HL-60 (cell line): ENCODE results near the gene MAN2B2.

Experiments used
- DNase-seq, 2 experiments: peaks; one replicate each; pipeline ENCODE4 v3.0.0-alpha.2; 2010 to 2020; ENCODE audit warnings: low read depth in 1 of 2, low spot score in 1 of 2
- H3K27ac ChIP-seq: fragments of 250-450 bp; sonication (Bioruptor Pico); replicated peaks from 2 replicates; pipeline ENCODE4 v1.5.1; 2020; ENCODE audit warnings: mild to moderate bottlenecking, moderate library complexity
- H3K27me3 ChIP-seq: fragments of 250-450 bp; sonication (Bioruptor Pico); 2 replicates; pipeline ENCODE4 v1.5.1; 2021; ENCODE audit warnings: mild to moderate bottlenecking, moderate library complexity; ENCODE audit not compliant: insufficient read depth, poor library complexity, severe bottlenecking
- H3K4me3 ChIP-seq: replicated peaks from 2 replicates; pipeline ENCODE4 v1.5.1; 2011; ENCODE audit warnings: mild to moderate bottlenecking, control low read depth, low read length; ENCODE audit not compliant: insufficient read depth
- GABPA ChIP-seq: IDR thresholded peaks from 2 replicates; pipeline ENCODE4 v1.6.1; 2012; ENCODE audit warnings: low read depth
- POLR2AphosphoS5 ChIP-seq: IDR thresholded peaks from 2 replicates; pipeline ENCODE4 v1.6.1; 2012; ENCODE audit warnings: low read depth
- SPI1 ChIP-seq: IDR thresholded peaks from 2 replicates; pipeline ENCODE4 v1.6.1; 2012; ENCODE audit warnings: low read depth, mild to moderate bottlenecking, borderline replicate concordance
- TF ChIP-seq, protein P1 (sequence below): IDR thresholded peaks from 2 replicates; pipeline ENCODE4 v1.6.1; 2012; ENCODE audit warnings: low read depth; ENCODE audit not compliant: insufficient replicate concordance
- TF ChIP-seq, protein P2 (sequence below): IDR thresholded peaks from one replicate; pipeline ENCODE4 v1.5.1; 2011; ENCODE audit warnings: low read length, control low read depth, inconsistent platforms; ENCODE audit not compliant: insufficient read depth

MAN2B2 gene

DNA sequence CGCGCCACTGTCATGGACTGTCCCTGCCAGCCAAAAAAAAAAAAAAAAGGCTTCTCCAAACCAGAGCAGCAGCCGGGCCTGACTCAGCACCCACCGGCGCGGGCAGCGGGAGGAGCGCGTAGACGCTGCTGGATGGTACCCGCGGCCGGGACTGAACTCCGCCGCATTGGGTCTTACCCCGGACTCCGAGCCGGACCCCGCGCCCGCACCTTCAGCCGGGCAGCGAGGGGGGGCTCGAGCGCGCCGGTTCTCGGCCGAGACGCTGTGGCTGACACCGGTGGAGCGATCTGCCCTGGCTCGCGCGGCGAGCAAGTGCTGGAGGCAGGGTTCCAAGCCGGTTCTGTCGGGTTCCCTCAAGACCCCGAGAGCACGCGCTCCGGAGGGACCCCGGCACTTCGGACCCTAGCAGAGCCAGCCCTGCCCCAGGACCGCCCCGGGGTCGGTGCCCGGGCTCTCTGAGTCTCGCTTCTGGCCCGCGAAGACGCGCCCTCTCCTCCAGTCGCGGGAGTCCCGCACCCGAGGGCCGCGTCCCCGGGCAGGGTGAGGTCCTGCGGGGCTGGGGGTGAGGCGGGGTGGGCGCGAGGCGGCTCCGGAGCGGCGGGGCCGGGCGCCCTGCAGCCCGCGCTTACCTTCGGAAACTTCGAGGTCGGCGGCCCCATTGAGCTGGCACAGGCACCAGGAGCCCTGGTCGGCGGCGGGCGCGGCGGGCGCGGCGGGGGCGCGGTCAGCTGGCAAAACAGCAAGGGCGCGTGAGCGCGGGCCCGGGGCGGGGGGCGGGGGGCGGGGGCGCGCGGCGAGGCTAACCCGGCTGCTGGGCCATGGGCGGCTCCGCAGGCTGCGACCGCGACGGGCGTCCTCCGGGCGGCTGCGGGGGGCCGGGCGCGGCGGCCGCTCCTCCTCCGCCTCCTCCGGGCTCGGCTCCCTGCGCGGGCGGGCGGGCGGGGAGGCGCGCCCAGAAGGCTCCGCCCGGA is 11.8 kb upstream of the MAN2B2 start:
- H3K27me3 ChIP-seq, result peaks cover 42% of the 10 kb centered on the region
- H3K4me3 ChIP-seq, result peak overlapping the region; percentile 17; the same call in 1 of the 2 replicates
- H3K27ac ChIP-seq, result no peak overlapping the region
- DNase-seq, result peak in 1 of 2 experiments; percentile 25
- TF ChIP-seq, protein P1, sequence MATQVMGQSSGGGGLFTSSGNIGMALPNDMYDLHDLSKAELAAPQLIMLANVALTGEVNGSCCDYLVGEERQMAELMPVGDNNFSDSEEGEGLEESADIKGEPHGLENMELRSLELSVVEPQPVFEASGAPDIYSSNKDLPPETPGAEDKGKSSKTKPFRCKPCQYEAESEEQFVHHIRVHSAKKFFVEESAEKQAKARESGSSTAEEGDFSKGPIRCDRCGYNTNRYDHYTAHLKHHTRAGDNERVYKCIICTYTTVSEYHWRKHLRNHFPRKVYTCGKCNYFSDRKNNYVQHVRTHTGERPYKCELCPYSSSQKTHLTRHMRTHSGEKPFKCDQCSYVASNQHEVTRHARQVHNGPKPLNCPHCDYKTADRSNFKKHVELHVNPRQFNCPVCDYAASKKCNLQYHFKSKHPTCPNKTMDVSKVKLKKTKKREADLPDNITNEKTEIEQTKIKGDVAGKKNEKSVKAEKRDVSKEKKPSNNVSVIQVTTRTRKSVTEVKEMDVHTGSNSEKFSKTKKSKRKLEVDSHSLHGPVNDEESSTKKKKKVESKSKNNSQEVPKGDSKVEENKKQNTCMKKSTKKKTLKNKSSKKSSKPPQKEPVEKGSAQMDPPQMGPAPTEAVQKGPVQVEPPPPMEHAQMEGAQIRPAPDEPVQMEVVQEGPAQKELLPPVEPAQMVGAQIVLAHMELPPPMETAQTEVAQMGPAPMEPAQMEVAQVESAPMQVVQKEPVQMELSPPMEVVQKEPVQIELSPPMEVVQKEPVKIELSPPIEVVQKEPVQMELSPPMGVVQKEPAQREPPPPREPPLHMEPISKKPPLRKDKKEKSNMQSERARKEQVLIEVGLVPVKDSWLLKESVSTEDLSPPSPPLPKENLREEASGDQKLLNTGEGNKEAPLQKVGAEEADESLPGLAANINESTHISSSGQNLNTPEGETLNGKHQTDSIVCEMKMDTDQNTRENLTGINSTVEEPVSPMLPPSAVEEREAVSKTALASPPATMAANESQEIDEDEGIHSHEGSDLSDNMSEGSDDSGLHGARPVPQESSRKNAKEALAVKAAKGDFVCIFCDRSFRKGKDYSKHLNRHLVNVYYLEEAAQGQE, result no peak
- no peak for TF ChIP-seq GABPA
- no peak for TF ChIP-seq POLR2AphosphoS5
- TF ChIP-seq SPI1, result no peak
- TF ChIP-seq, protein P2, sequence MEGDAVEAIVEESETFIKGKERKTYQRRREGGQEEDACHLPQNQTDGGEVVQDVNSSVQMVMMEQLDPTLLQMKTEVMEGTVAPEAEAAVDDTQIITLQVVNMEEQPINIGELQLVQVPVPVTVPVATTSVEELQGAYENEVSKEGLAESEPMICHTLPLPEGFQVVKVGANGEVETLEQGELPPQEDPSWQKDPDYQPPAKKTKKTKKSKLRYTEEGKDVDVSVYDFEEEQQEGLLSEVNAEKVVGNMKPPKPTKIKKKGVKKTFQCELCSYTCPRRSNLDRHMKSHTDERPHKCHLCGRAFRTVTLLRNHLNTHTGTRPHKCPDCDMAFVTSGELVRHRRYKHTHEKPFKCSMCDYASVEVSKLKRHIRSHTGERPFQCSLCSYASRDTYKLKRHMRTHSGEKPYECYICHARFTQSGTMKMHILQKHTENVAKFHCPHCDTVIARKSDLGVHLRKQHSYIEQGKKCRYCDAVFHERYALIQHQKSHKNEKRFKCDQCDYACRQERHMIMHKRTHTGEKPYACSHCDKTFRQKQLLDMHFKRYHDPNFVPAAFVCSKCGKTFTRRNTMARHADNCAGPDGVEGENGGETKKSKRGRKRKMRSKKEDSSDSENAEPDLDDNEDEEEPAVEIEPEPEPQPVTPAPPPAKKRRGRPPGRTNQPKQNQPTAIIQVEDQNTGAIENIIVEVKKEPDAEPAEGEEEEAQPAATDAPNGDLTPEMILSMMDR, result no peak

DNA sequence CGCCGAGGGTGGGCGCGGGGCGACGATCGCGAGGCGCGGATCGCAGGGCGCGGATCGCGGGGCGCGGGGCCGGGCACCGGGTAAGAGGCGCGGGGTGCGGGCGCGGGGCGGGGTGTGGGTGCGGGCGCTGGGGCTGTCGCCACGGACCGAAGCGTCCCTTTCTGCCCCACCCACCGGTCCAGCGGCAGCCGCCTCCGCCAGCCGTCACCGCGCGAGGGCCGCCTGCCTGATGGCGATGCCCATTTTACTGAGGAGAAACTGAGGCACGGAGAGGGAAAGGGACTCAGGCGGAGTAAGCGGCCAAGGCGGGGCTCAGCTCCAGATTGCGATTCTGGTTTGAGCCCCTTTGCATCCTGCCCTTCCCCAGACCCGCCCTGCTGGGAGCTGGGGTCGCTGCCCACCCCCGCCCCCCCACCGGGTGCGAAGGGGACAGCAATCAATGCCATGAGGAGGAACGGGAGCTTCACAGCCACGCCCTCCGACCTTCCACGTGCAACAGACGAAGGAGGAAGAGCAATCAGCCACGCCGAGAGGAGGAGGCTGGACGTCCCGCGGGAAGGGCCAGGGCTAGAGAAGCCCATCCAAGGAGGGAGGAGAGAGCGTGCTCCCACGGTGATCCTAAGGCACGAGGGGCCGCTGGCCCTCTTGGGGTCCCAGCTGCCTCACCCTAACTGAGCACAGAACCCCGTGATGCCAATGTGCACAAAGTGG is 10.9 kb upstream of the MAN2B2 start:
- H3K27me3 ChIP-seq, result peaks cover 41% of the 10 kb centered on the region
- H3K4me3 ChIP-seq, result no peak overlapping the region
- no peak overlapping the region for H3K27ac ChIP-seq
- no peak for DNase-seq
- TF ChIP-seq SPI1 (no peak), GABPA (no peak), POLR2AphosphoS5 (no peak)
- TF ChIP-seq, protein P2, result no peak
- TF ChIP-seq, protein P1, result no peak

DNA sequence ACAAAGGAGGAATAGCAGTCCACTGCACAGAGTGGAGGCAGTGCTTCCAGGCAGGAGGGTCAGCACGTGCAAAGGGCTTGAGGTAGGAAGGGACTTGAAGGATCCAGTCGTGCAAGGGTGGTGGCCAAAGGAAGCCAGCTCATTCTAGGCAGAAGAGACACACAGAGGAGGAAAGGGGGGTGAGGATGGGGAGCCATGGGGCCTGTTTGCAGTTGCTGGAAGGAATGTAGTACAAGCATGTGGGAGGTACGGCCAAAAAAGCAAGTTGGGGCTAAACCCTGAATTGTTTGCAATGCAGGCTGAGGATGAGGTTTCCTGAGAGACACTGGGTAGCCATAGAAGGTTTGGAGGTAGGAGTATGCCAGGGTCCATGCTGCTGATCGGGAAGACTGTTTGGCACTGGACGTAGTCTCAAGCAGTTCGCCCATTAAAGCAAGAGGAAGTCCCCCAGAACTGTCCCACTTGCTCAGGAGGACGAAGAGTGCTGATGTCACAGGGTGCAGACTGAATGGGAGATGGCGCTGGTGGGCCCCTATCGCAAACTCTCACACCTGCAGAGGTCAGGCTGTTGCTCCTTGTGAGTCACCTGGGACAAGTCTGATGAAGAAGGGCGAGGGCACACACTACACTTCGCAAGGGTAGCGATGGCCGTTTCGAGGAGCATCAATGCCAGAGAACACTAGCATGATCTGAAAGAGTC is 9.1 kb upstream of the MAN2B2 start:
- DNase-seq, result no peak
- no peak for TF ChIP-seq SPI1
- TF ChIP-seq, protein P1, result no peak
- no peak for TF ChIP-seq GABPA
- TF ChIP-seq, protein P2, result no peak
- no peak for TF ChIP-seq POLR2AphosphoS5
- Histone ChIP-seq H3K4me3 (no peak overlapping the region), H3K27me3 (peaks cover 36% of the 10 kb centered on the region), H3K27ac (no peak overlapping the region)
